ENCODE measurements around the gene TBL2.

The TBL2 gene

GRCh38 chr7:73612598-73613269 lies 34.4 kb upstream of the TBL2 start (continued):
- TF ChIP-seq ZNF350 (tag by site-specific recombination; IDR thresholded peaks at IDR 0.05) (no peak), MEIS1 (CRISPR knock-in tag; IDR thresholded peaks at IDR 0.05; ENCODE audit: borderline replicate concordance) (no peak), INSM2 (tag by site-specific recombination; IDR thresholded peaks at IDR 0.05) (0 out of 2 replicates have a peak, but pooled peaks have one; percentile 8), ZNF133 (tag by site-specific recombination; IDR thresholded peaks at IDR 0.05) (no peak), ZNF211 (tag by site-specific recombination; IDR thresholded peaks at IDR 0.05; ENCODE audit: low read depth) (no peak), KLF17 (tag by site-specific recombination; IDR thresholded peaks at IDR 0.05) (no peak), ZNF747 (tag by site-specific recombination; IDR thresholded peaks at IDR 0.05) (no peak), ZSCAN23 (tag by site-specific recombination; IDR thresholded peaks at IDR 0.05) (no peak), ZNF518A (tag by site-specific recombination; conservative IDR thresholded peaks at IDR 0.05; ENCODE audit: low read depth) (no peak), ZNF514 (tag by site-specific recombination; IDR thresholded peaks at IDR 0.05) (no peak), ZNF792 (tag by site-specific recombination; IDR thresholded peaks at IDR 0.05) (no peak), RBAK (tag by site-specific recombination; IDR thresholded peaks at IDR 0.05) (no peak), ZFP41 (tag by site-specific recombination; IDR thresholded peaks at IDR 0.05; ENCODE audit: borderline replicate concordance) (no peak), ZNF677 (tag by site-specific recombination; IDR thresholded peaks at IDR 0.05) (no peak), ZNF239 (tag by site-specific recombination; IDR thresholded peaks at IDR 0.05) (no peak), ZSCAN5A (tag by site-specific recombination; IDR thresholded peaks at IDR 0.05) (no peak), ZNF433 (tag by site-specific recombination; IDR thresholded peaks at IDR 0.05; ENCODE audit: low read depth) (no peak), FEZF1 (tag by site-specific recombination; IDR thresholded peaks at IDR 0.05) (no peak), ZNF404 (tag by site-specific recombination; IDR thresholded peaks at IDR 0.05) (no peak), KLF9 (tag by site-specific recombination; IDR thresholded peaks at IDR 0.05; ENCODE audit: low read depth) (no peak), ZNF266 (tag by site-specific recombination; IDR thresholded peaks at IDR 0.05; ENCODE audit: low read depth) (no peak), ZNF24 (tag by site-specific recombination; IDR thresholded peaks at IDR 0.05) (no peak), ZNF623 (tag by site-specific recombination; IDR thresholded peaks at IDR 0.05) (no peak), ATF2 (tag by site-specific recombination; IDR thresholded peaks at IDR 0.05; ENCODE audit: low read depth) (no peak), ZNF837 (tag by site-specific recombination; IDR thresholded peaks at IDR 0.05) (no peak), ZNF549 (tag by site-specific recombination; IDR thresholded peaks at IDR 0.05) (no peak), ZNF16 (tag by site-specific recombination; IDR thresholded peaks at IDR 0.05; ENCODE audit: low read depth) (no peak), ZSCAN18 (tag by site-specific recombination; IDR thresholded peaks at IDR 0.05) (no peak), ZBTB21 (tag by site-specific recombination; IDR thresholded peaks at IDR 0.05) (no peak; the same call in 1 of the 2 replicates), ZBTB1 (tag by site-specific recombination; IDR thresholded peaks at IDR 0.05) (no peak)
